Stromal cell of bone marrow (primary cell): ENCODE data around the gene NAPA.

Source experiments
- DNase-seq: peaks from one replicate; pipeline ENCODE4 v3.0.0-alpha.2; 2012; ENCODE audit warnings: low read depth

Gene NAPA

GRCh38 chr19:47514869-47515588 lies at the start of gene NAPA:
Gene NAPA (minus strand): TSS chr19:47515063. CDS start chr19:47514940, 123 bp downstream.
- peak; percentile 100 for DNase-seq

- no peak for DNase-seq
These were observed 49.2 kb upstream of the NAPA start for GRCh38 chr19:47564081-47564480.

- DNase-seq: no peak
These were observed 46.7 kb upstream of the NAPA start for GRCh38 chr19:47561440-47562057.

- DNase-seq: no peak
These were observed 46.1 kb upstream of the NAPA start for GRCh38 chr19:47560999-47561398.

- no peak for DNase-seq
These were observed 35.3 kb upstream of the NAPA start for GRCh38 chr19:47550129-47550528.

GRCh38 chr19:47549261-47549862 lies 34.5 kb upstream of the NAPA start:
- no peak for DNase-seq

GRCh38 chr19:47547199-47547598 lies 32.3 kb upstream of the NAPA start:
- DNase-seq: no peak

- DNase-seq: no peak
These were observed 30.4 kb upstream of the NAPA start for GRCh38 chr19:47545061-47545948.

GRCh38 chr19:47544476-47544875 lies 29.6 kb upstream of the NAPA start:
- no peak for DNase-seq

GRCh38 chr19:47544075-47544474 lies 29.2 kb upstream of the NAPA start:
- DNase-seq: no peak

GRCh38 chr19:47542030-47542475 lies 27.2 kb upstream of the NAPA start:
- DNase-seq: no peak

GRCh38 chr19:47541518-47541917 lies 26.7 kb upstream of the NAPA start:
- DNase-seq: no peak

- peak; percentile 32 for DNase-seq
These were observed 25.9 kb upstream of the NAPA start for GRCh38 chr19:47540748-47541147.

GRCh38 chr19:47539747-47540311 lies 25.0 kb upstream of the NAPA start:
- DNase-seq: no peak

- DNase-seq: no peak
These were observed 23.9 kb upstream of the NAPA start for GRCh38 chr19:47538812-47539211.

- DNase-seq: no peak
These were observed 22.6 kb upstream of the NAPA start for GRCh38 chr19:47537493-47537892.

- DNase-seq: no peak
These were observed 19.8 kb upstream of the NAPA start for GRCh38 chr19:47534628-47535027.

- DNase-seq: no peak
These were observed 17.0 kb upstream of the NAPA start for GRCh38 chr19:47531640-47532387.

GRCh38 chr19:47529018-47529742 lies 14.3 kb upstream of the NAPA start:
- no peak for DNase-seq

GRCh38 chr19:47526798-47527197 lies 11.9 kb upstream of the NAPA start:
- no peak for DNase-seq

- no peak for DNase-seq
These were observed 8.6 kb upstream of the NAPA start for GRCh38 chr19:47523473-47523872.
